Measurements from ENCODE around the gene GOLGA6L24.
"Not testable (repeated sequence)": the region's sequence is repeated elsewhere in the genome, so short reads cannot be mapped to it uniquely, and the experiment has no call there.

The GOLGA6L24 gene, protein sequence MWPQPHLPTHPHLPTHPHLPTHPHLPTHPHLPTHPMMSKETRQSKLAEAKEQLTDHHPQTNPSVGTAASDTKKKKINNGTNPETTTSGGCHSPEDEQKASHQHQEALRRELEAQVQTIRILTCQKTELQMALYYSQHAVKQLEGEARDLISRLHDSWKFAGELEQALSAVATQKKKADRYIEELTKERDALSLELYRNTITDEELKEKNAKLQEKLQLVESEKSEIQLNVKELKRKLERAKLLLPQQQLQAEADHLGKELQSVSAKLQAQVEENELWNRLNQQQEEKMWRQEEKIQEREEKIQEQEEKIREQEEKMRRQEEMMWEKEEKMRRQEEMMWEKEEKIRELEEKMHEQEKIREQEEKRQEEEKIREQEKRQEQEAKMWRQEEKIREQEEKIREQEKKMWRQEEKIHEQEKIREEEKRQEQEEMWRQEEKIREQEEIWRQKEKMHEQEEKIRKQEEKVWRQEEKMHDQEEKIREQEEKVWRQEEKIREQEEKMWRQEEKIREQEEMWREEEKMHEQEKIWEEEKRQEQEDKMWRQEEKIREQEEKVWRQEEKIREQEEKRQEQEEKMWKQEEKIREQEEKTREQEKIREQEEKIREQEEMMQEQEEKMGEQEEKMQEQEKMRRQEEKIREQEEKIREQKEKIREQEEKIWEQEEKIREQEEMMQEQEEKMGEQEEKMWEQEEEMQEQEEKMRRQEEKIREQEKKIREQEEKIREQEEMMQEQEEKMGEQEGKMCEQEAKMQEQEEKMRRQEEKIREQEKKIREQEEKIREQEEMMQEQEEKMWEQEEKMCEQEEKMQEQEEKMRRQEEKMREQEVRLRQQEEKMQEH

DNA sequence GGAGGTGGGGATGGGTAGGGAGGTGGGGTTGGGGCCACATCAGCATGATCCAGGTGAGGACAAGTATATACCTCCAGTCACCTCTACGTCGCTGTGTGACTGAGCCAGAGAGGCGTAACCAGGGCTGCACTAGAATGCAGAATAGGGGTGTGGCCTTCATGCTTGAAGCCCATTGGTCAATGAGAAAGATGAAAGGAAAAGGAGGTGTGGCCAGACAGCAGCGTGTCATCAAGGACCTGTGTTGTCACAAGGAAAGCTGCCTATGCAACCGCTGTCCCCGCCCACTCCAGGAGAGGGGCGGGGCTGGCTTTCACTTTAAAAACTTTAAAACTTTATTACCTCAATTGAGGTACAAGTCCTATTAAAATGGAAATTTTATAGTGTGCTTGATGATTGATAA lies at the start of gene GOLGA6L24:
Gene GOLGA6L24 (minus strand): TSS at position 101 of the 400 bp plus-strand sequence. CDS start 61 bp downstream, at position 40.
- DNase-seq (ENCODE audit: low spot score) = not testable (repeated sequence)

DNA sequence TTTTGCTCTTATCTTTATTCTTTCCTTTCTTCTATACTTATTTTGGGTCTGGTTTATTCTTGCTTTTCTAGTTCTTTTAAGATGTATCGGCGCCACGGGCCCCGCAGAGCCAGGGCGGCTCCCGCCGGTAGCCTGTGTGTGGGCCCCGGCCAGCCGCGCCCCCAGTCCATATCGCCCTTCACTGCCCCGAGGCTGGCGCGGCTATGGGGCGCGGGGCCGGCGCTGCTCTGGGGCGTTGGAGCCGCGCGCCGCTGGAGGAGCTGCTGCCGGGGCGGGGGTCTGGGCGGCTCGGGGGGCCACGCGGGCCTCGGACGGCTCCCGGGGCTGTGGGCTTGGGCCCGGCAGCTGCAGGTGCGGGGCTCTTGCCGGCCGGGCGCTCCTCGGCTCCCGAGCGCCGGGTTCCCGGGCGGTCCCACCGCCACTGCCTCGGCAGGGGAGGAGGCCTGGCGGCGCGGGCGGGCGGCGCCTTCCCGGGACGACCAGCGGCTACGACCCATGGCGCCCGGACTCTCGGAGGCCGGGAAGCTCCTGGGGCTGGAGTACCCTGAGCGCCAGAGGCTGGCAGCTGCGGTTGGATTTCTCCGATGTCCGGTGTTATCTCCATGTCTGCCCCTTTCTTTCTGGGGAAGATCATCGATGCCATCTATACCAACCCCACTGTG lies 45.0 kb upstream of the GOLGA6L24 start:
- DNase-seq (ENCODE audit: low spot score) = not testable (repeated sequence)

DNA sequence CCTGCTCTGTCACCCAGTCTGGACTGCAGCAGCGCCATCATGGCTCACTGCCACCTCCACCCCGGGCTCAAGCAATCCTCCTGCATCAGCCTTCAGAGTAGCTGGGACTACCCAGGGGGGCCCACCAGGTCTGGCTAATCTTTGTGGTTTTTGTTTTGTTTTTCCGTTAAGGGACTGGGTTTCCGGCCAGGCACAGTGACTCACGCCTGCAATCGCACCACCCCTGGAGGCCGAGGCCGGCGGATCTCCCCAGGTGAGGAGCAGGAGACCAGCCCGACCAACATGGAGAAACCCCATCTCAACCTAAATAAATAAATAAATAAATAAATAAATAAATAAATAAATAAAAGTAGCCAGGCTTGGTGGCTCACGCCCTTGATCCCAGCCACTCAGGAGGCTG lies 38.1 kb upstream of the GOLGA6L24 start:
- DNase-seq (ENCODE audit: low spot score) = not testable (repeated sequence)

DNA sequence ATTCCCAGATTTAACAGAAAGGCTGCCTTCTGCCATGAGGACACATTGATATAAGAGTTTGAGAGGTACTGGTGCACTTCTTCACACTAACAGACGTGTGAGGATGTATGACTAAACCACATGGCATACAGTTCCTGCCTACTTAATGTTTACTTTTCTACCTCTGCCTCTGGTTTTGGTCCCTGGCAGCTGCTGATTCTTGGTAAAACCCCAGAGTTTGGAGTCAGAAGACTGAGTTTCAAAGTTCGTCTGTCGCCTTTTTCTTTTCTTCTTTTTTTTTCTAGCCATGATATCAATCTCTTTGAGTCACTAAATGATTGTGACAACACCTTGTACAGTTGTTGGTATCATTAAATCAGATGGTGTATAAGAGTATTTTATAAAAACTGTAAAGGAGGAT lies 22.2 kb upstream of the GOLGA6L24 start:
- DNase-seq (ENCODE audit: low spot score) = not testable (repeated sequence)

DNA sequence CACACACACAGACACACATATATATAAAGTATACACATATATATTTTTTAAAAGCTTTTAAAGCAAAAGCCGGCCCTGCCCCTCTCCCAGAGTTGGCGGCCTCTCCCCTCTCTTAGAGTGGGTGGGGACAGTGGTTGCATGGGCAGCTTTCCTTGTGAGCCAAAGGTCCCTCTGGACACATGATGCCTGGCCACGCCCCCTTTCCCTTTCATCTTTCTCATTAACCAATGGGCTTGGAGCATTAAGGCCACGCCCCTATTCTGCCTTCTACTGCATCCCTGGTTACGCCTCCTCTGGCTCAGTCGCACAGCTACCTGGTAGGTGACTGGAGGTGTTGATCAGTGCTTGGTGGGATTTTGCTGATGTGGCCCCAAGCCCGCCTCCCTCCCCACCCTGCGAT lies 20.5 kb upstream of the GOLGA6L24 start, which contains the start of gene GOLGA8F:
Gene GOLGA8F (plus strand): TSS at position 301 of the 400 bp plus-strand sequence. CDS start 98 bp downstream, at position 399.
- DNase-seq (ENCODE audit: low spot score) = not testable (repeated sequence)

DNA sequence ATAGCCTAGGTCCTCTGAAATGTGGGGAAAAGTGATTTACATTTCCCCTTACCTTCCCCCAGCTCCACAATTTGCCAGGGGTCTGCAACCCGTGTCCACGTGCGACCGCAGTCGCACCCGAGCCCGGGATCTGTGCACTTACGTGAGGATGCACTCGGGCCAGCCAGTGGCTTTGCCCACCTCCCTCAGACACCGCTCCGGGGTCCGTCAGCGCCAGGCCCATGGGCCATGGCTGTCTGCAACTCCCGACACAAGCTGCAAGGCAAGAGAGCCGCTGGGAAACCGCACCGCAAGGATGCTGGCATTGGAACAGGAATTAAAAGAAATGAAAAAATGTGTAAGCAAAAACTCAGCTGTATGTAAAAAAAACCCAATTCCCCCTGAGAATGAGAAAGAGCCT lies 7.6 kb upstream of the GOLGA6L24 start:
- DNase-seq (ENCODE audit: low spot score) = not testable (repeated sequence)

DNA sequence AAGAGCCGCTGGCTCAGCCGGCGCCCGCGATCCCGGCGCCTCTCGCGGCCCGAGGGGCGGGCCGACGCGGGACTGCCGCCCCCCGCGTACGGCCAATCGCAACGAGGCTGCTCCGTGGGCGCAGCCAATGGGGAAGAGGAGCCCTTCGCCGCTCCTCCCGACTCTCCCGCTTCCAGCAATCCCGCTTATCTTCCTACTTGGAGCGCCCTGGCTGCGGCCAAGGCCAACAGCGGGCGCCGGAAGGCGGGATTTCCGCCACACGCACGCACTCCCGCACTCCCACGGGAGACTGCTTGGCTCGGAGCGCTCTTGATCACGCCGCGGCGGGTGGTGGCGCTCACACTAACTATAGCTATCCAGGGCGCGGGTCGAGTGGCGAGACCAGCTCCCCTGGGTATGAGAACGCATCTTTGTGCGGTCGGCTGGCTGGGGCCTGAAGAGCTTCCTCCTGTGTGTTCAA lies 35.7 kb downstream of the GOLGA6L24 start, which contains the start of gene HERC2:
Gene HERC2 (minus strand): TSS at position 51 of the 460 bp plus-strand sequence. CDS start 746 bp downstream, outside the sequence.
- not testable (repeated sequence) for DNase-seq (ENCODE audit: low spot score)

DNA sequence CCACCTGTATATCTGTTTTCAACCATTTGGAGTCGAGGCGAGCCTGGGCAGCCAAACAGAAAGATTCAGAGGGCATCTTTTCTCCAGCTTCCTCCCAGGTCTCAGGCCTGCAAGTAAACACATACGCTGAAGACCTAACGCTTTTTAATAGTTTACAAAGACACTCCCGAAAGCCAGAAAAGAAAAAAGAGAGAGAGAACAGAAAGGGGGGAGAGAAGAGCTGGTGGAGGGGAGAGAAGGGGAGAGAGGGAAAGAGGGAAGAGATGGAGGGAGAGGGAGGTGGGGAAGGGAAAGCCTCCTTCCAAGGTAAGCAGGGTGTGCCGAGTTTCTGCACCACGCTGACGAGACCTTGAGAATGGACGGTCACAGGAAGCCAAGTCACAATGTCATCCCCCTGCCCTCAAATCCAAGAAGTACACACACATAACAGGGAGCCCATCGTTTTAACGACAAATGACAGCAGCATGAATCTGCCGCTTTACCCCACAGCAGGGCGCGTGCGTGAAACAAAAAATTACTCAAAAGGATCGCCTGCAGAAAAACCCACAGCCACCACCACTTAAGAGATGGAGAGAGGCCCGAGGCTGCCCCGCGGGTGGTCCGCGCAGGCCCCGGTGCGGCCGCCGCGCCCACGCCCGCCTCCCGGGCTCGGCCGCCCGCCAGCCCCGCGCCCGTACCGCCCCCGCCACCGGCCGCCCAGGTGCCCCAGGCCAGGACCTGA lies 36.4 kb downstream of the GOLGA6L24 start:
- DNase-seq (ENCODE audit: low spot score) = not testable (repeated sequence)

DNA sequence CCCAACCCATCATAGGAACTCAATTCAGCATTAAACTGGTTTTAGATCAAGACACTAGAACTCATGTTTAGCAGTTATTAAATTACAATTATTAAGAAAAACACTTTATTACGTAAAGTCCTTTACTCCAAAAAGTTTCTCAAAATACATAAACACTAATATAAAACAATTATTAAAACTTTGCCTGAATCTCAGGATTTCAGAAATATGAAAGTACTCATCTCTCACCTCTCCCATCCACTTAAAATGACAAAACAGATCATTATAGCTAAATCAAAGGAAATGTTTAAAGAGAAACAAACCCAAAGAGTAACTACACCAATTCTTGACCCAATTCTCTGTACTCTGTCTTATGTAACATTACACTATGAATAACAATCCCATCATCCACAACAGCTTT lies 38.2 kb downstream of the GOLGA6L24 start:
- not testable (repeated sequence) for DNase-seq (ENCODE audit: low spot score)

DNA sequence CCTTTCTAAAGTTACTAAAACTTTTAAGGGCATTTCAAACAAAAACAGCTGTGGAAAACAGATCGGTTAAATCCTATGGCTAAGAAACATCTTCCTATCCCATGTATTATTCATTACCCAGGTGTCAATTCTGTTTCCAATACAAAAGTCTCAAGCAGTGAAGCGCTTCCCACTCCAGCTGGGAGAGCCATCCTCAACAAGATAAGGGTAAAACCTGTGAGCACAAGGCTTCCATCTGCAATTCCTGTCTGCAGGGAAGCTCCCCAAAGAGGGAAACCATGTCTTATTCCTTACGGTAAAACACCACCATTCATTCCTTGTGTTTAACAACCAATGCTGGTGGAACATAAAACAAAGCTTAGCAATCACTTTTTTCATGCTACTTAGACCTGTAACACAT lies 39.1 kb downstream of the GOLGA6L24 start:
- not testable (repeated sequence) for DNase-seq (ENCODE audit: low spot score)

DNA sequence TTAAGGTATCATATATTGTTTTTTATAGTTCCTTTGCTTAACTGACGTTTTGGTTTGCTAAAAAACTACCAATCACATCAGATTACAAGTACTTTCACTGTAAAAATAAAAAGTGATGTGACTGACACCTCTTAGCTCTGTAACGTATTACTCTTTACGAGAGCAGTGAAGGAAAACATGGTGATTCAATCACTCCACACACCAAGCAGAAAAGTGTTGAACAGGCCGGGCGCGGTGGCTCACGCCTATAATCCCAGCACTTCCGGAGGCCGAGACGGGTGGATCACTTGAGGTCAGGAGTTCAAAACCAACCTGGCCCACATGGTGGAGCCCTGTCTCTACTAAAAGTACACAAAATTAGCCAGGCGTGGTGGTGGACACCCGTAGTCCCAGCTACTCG lies 39.8 kb downstream of the GOLGA6L24 start:
- DNase-seq (ENCODE audit: low spot score) = not testable (repeated sequence)

DNA sequence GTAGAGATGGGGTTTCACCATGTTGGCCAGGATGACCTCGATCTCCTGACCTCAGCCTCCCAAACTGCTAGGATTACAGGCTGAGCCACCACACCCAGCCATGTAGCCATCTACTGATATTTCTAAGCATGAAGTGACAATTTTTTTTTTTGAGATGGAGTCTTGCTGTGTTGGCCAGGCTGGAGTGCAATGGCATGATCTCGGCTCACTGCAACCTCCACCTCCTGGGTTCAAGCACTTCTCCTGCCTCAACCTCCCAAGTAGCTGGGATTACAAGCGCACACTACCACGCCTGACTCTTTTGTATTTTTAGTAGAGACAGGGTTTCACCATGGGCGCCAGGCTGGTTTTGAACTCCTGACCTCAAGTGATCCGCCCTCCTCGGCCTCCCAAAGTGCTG lies 40.9 kb downstream of the GOLGA6L24 start:
- not testable (repeated sequence) for DNase-seq (ENCODE audit: low spot score)

DNA sequence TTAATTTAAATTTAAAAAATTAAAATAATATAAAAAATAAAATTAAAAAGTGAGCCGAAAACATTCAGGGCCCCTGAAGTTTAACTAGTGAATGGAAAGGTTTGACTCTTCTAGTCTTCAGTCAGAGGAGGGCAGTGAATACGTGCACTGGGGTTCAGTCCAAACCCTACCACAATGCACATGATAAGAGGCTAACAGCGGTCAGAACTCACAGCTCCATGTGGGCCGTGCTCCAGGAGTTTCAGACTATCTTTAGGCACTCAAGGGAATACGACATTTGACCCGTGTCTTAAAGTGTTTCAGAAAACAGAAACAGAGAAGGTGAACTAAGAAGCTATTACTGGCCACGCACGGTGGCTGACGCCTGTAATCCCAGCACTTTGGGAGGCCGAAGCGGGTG lies 47.4 kb downstream of the GOLGA6L24 start:
- DNase-seq (ENCODE audit: low spot score) = not testable (repeated sequence)

DNA sequence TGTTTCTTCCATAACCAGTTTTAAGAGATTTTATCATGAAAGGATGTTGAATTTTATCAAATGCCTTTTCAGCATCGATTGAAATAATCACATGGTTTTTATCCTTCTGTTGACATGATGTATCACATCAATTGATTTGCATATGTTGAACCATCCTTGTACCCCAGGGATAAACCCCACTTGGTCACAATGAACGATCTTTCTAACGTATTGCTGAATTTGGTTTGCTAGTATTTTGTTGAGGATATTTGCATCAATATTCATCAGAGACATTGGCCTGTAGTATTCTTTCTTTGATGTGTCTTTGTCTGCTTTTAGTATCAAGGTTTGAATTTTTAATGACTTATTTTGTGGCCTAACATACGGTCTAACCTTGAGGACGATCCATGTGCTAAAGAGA lies 49.2 kb downstream of the GOLGA6L24 start:
- not testable (repeated sequence) for DNase-seq (ENCODE audit: low spot score)
